Measurements from ENCODE around the gene UNC5A.

UNC5A gene

GRCh38 chr5:176797456-176798050 lies 12.8 kb upstream of the UNC5A start:
- TF ChIP-seq CTCF (conservative IDR thresholded peaks at IDR 0.05) (no peak), ZFX (IDR thresholded peaks at IDR 0.05) (no peak)
- no peak overlapping the region for H3K27ac ChIP-seq

- no peak overlapping the region for H3K27ac ChIP-seq
- TF ChIP-seq CTCF (conservative IDR thresholded peaks at IDR 0.05) (no peak), ZFX (IDR thresholded peaks at IDR 0.05) (no peak)
These were observed 12.1 kb upstream of the UNC5A start for GRCh38 chr5:176798086-176798876.

- TF ChIP-seq CTCF (conservative IDR thresholded peaks at IDR 0.05) = no peak
- TF ChIP-seq ZFX (IDR thresholded peaks at IDR 0.05) = no peak
- H3K27ac ChIP-seq = no peak overlapping the region
These were observed 11.4 kb upstream of the UNC5A start for GRCh38 chr5:176798949-176799348.

GRCh38 chr5:176799488-176799887 lies 10.9 kb upstream of the UNC5A start:
- H3K27ac ChIP-seq = no peak overlapping the region
- TF ChIP-seq CTCF (conservative IDR thresholded peaks at IDR 0.05) (no peak), ZFX (IDR thresholded peaks at IDR 0.05) (no peak)

- TF ChIP-seq CTCF (conservative IDR thresholded peaks at IDR 0.05) (no peak), ZFX (IDR thresholded peaks at IDR 0.05) (no peak)
- no peak overlapping the region for H3K27ac ChIP-seq
These were observed 10.3 kb upstream of the UNC5A start for GRCh38 chr5:176800024-176800423.

- H3K27ac ChIP-seq = no peak overlapping the region
- TF ChIP-seq ZFX (IDR thresholded peaks at IDR 0.05) (no peak), CTCF (conservative IDR thresholded peaks at IDR 0.05) (no peak)
These were observed 8.1 kb upstream of the UNC5A start for GRCh38 chr5:176802116-176802784.

Data from C4-2B (cell line).